ENCODE results near the gene APOBEC3F.
"Not testable (repeated sequence)": the region's sequence is repeated elsewhere in the genome, so short reads cannot be mapped to it uniquely, and the experiment has no call there.

Gene APOBEC3F

DNA sequence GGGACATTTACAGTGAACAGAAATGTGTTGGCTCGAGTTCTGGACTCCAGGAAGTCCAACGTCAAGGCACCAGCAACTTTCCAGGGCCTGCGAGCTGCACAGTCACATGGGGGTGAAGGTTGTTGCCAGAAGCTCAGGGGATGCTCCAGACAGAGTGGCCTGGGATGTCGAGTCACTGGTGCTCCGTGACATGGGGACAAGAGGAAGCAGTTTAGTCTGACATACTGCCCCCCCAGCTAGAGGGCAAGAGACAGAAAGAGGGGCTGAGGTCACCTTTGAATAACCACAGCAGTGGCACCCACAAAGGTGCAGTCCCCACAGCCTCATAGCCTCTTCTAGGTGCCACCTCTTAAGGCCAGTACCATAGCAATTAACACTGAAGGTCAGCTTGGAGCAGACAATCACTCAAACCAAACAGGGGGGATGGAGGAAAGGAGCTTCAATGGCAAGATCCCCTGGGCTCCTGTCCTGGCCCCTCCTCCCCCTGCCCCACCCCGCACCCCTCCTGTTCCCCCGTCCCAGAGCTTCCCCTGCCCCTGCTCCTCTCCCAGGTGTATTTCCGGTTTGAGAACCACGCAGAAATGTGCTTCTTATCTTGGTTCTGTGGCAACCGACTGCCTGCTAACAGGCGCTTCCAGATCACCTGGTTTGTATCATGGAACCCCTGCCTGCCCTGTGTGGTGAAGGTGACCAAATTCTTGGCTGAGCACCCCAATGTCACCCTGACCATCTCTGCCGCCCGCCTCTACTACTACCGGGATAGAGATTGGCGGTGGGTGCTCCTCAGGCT is 15.9 kb upstream of the APOBEC3F start:
- peak; percentile 82 for DNase-seq (ENCODE audit: low read depth, low spot score)
- peak overlapping the region; percentile 32 for H3K4me3 ChIP-seq (ENCODE audit: low read length)

DNA sequence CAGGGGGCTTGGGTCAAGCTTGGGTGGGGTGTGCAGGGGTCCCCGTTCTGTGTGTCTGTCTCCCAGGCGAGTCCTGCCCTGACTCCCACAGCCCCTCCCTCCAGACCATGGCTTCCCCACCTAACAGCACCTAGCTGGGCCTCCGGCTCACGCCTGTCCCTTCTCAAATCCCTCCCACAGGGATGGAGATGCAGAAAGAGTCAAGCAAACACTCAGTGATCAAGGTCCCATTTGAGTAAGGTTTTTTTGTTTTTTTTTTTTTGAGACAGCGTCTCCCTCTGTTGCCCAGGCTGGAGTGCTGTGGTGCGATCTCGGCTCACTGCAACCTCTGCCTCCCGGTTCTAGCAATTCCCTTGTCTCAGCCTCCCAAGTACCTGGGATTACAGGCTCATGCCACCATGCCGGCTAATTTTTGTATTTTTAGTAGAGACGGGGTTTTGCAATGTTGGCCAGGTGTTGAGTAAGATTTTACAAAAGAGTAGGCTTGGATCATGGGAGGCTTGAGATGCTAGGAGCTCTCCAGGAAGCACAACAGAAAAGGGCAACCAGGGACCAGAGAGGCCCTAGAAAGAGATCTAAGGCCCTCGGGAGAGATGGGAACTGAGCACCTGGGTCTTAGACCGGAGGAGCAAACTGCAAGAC is 14.0 kb upstream of the APOBEC3F start:
- DNase-seq (ENCODE audit: low read depth, low spot score), result no peak
- H3K4me3 ChIP-seq (ENCODE audit: low read length), result no peak overlapping the region

DNA sequence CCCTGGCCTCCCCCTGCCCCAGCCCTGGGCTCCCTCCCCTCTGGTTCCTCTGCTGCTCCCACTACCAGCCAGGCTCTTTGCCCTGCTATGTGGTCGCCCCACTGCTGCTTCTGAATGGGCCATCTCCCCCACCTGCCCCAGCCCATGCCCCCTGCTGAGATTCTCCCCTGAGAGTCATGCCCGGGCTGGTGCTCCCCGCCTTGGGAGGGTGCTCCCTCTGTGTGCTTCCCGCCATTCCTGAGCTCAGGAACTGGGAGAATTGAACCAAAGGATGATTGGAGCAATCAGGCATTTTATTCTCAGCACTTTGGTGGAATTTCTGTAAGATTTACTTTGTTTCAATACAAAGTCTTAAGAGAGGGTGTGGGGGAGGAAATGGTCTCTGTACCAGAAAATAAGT is 12.9 kb upstream of the APOBEC3F start:
- no peak for DNase-seq (ENCODE audit: low read depth, low spot score)
- H3K4me3 ChIP-seq (ENCODE audit: low read length), result no peak overlapping the region

DNA sequence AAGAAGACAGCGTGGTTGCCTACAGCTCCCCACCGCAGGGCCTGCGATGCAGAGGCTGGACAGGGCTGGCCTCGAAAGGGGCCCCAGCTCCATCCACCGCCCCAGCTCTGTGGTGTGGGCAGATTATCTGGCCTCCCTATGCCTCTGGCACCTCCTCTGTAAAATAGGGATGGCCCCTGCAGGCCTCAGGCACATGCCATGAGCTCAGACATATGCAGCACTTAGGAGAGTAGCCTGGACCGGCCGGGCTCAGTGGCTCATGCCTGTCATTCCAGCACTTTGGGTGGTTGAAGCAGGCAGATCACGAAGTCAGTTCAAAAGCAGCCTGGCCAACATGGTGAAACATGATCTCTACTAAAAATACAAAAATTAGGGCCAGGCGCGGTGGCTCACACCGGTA is 12.4 kb upstream of the APOBEC3F start:
- no peak for DNase-seq (ENCODE audit: low read depth, low spot score)
- no peak overlapping the region for H3K4me3 ChIP-seq (ENCODE audit: low read length)

DNA sequence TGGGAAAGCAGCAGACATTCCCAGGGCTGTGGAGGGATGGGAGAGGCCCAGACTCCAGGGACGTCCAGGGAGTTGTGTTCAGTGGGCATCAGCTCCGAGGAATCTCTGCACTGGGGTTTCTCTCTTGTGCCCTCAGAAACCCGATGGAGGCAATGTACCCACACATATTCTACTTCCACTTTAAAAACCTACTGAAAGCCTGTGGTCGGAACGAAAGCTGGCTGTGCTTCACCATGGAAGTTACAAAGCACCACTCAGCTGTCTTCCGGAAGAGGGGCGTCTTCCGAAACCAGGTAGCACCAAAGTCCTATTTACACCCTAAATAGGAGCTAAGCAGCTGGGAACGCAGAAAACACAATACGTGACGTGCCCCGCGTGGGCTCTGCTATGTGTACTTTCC is 11.4 kb upstream of the APOBEC3F start:
- no peak for DNase-seq (ENCODE audit: low read depth, low spot score)
- H3K4me3 ChIP-seq (ENCODE audit: low read length), result no peak overlapping the region

DNA sequence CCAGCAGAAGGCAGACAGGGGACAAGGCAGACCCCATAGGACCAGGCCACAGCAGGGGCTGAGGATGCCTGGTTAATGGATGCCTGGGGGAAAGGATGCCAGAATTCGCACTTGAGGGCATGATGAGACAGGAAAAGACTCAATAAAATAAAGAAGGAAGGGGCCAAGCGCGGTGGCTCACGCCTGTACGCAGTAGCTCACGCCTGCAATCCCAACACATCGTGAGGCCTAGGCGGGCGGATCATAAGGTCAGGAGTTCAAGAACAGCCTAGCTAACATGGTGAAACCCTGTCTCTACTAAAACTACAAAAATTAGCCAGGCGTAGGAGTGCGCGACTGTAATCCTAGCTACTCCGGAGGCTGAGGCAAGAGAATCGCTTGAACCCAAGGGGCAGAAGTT is 10.0 kb upstream of the APOBEC3F start:
- no peak overlapping the region for H3K4me3 ChIP-seq (ENCODE audit: low read length)
- DNase-seq (ENCODE audit: low read depth, low spot score), result no peak

DNA sequence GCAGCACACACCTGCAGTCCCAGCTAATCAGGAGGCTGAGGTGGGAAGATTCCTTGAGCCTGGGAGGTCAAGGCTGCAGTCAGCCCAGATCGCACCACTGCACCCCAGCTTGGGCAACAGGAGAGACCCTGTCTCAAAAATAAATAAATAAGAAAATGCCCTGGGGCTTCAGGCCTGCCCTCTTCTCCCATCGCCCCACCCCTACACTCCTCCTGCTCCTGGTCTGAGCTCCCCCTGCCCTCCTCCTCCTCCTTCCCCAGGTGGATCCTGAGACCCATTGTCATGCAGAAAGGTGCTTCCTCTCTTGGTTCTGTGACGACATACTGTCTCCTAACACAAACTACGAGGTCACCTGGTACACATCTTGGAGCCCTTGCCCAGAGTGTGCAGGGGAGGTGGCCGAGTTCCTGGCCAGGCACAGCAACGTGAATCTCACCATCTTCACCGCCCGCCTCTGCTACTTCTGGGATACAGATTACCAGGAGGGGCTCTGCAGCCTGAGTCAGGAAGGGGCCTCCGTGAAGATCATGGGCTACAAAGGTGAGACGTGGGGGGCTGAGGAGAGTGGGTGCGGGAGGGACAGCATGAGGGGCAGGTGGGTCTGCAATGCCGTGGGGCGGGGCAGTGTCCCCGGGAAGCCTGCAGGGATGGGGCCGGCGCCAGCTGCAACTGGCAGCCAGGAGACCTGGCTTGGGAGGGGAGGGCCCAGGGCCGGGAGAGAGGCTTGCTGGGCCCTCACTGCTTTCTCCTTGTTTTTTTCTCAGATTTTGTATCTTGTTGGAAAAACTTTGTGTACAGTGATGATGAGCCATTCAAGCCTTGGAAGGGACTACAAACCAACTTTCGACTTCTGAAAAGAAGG is 9.0 kb upstream of the APOBEC3F start:
- not testable (repeated sequence) for DNase-seq (ENCODE audit: low read depth, low spot score); H3K4me3 ChIP-seq (ENCODE audit: low read length)

DNA sequence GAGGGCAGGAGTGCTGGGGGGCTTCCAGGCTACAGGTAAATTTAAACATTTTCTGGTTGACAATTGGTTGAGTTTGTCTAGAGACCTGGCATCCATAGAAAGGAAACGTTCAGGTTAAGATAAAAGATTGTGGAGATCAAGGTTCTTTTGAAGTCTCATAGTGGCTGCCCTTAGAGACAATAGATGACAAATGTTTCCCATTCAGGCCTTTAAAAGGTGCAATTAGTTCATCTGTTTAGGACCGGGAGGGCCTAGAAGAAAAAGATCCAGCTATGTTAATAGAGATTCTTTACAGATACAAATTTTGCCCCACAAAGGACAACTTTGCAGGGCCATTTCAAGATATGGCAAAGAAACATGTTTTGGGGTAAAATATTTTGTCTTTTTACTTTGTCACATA is 3.6 kb upstream of the APOBEC3F start:
- not testable (repeated sequence) for H3K4me3 ChIP-seq (ENCODE audit: low read length); DNase-seq (ENCODE audit: low read depth, low spot score)

DNA sequence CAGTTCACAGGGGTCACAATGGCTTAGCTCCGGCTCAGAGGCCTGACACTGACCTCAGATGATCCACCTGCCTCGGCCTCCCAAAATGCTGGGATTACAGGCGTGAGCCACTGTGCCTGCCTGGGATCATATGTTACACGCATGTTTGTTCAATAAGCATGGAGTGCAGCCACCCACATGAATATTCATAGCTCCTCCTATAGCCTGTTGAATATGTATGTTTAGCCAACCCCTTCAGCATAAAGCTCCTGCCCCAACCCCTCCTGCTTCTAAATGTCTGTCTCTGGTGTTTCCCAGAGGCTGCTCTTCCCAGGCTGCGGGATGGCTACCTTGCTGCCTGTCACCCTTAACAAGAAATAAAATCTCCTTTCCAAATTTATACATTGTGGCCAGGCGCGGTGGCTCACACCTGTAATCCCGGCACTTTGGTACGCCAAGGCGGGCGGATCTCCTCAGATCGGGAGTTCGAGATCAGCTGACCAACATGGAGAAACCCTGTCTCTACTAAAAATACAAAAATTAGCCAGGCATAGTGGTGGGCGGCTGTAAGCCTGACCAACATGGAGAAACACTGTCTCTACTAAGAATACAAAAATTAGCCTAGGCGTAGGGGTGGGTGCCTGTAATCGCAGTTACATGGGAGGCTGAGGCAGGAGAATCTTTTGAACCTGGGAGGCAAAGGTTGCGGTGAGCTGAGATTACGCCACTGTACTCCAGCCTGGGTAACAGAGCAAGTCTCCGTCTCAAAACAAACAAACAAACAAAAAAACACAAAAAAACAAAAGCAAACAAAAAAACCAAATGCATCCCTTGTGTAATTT is 1.1 kb upstream of the APOBEC3F start:
- H3K4me3 ChIP-seq (ENCODE audit: low read length), result no peak overlapping the region
- DNase-seq (ENCODE audit: low read depth, low spot score), result no peak

DNA sequence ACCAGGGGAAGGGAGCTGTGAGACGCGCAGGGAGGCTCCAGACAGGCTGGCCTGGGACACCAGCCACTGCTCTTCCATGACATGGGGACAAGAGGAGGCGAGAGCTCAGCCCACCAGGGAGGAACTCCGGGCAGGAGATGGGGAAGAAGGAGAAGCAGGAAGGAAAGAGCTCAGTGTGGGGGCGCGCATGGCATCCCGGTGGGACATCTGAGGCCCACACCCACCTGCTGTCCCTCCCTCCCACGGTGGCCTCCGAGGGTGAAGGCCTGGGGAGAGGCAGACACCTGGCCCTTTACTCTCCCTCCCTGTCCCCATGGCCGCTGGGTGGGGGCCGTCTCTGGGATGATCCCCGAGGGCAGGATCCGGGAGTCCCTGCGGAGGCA is 518 bp upstream of the APOBEC3F start:
- peak overlapping the region; percentile 56 for H3K4me3 ChIP-seq (ENCODE audit: low read length)
- DNase-seq (ENCODE audit: low read depth, low spot score), result not testable (repeated sequence)

DNA sequence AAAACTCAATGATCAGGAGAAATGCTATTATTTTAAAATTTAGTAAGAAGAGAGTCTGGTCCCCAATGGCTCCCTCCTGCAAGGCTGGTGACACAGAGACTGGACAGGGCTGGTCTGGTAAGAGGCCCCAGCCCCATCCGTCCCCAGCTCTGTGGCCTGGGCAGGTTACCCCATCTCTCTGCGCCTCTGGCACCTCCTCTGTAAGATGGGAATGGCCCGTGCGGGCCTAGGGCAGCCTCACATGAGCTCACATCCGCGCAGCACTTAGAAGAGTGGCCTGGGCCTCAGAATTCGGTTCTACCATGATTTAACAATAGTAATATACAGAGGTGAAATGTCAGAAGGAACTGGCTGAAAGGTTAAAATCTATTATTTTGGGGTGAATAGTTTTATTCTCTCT is 1.2 kb downstream of the APOBEC3F start:
- no peak for DNase-seq (ENCODE audit: low read depth, low spot score)
- H3K4me3 ChIP-seq (ENCODE audit: low read length), result no peak overlapping the region

DNA sequence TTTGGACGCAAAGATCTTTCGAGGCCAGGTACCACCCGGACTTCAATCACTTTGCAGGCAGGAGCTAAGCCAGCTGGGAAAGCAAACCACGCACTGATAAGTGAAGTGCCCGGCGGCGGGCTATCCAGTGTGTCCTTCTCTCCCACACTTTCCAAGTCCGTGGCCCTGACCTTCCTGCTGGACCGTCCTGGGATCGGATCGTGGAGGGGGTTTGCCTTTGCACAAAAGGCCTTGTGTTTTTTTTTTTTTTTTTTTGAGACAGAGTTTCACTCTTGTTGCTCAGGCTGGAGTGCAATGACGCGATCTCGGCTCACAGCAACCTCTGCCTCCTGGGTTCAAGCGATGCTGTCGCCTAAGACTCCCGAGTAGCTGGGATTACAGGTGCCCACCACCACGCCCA is 2.4 kb downstream of the APOBEC3F start:
- not testable (repeated sequence) for DNase-seq (ENCODE audit: low read depth, low spot score); H3K4me3 ChIP-seq (ENCODE audit: low read length)

DNA sequence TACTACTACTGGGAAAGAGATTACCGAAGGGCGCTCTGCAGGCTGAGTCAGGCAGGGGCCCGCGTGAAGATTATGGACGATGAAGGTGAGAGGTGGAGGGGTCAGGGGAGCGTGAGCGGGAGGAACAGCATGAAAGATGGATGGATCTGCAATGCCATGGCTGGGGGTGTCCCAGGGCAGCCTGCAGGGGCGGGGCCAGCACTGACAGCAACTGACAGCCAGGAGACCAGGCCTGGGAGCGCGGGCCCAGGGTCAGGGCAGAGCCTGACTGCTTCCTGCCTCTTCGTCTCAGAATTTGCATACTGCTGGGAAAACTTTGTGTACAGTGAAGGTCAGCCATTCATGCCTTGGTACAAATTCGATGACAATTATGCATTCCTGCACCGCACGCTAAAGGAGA is 4.5 kb downstream of the APOBEC3F start:
- H3K4me3 ChIP-seq (ENCODE audit: low read length); DNase-seq (ENCODE audit: low read depth, low spot score): not testable (repeated sequence)

DNA sequence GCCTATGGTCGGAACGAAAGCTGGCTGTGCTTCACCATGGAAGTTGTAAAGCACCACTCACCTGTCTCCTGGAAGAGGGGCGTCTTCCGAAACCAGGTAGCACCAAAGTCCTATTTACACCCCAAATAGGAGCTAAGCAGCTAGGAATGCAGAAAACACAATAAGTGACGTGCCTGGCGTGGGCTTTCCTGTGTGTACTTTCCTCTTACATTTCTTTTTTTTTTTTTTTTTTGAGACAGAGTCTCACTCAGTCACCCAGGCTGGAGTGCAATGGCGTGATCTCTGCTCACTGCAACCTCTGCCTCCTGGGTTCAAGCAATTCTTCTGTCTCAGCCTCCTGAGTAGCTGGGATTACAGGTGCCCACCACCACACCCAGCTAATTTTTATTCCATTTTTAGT is 8.8 kb downstream of the APOBEC3F start:
- H3K4me3 ChIP-seq (ENCODE audit: low read length); DNase-seq (ENCODE audit: low read depth, low spot score): not testable (repeated sequence)

DNA sequence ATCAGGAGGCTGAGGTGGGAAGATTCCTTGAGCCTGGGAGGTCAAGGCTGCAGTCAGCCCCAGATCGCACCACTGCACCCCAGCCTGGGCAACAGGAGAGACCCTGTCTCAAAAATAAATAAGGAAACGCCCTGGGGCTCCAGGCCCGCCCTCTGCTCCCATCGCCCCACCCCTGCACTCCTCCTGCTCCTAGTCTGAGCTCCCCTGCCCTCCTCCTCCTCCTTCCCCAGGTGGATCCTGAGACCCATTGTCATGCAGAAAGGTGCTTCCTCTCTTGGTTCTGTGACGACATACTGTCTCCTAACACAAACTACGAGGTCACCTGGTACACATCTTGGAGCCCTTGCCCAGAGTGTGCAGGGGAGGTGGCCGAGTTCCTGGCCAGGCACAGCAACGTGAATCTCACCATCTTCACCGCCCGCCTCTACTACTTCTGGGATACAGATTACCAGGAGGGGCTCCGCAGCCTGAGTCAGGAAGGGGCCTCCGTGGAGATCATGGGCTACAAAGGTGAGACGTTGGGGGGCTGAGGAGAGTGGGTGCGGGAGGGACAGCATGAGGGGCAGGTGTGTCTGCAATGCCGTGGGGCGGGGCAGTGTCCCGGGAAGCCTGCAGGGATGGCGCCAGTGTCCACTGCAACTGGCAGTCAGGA is 11.3 kb downstream of the APOBEC3F start:
- not testable (repeated sequence) for H3K4me3 ChIP-seq (ENCODE audit: low read length); DNase-seq (ENCODE audit: low read depth, low spot score)

DNA sequence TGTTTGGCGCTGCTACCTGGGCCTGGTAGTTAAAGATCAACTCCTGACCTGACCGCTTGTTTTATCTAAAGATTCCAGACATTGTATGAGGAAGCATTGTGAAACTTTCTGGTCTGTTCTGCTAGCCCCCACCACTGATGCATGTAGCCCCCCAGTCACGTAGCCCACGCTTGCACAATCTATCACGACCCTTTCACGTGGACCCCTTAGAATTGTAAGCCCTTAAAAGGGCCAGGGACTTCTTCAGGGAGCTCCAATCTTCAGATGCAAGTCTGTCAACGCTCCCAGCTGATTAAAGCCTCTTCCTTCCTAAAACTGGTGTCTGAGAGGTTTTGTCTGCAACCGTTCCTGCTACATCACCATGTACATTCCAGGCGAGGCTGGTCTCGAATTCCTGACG is 15.0 kb downstream of the APOBEC3F start:
- no peak overlapping the region for H3K4me3 ChIP-seq (ENCODE audit: low read length)
- DNase-seq (ENCODE audit: low read depth, low spot score), result no peak

DNA sequence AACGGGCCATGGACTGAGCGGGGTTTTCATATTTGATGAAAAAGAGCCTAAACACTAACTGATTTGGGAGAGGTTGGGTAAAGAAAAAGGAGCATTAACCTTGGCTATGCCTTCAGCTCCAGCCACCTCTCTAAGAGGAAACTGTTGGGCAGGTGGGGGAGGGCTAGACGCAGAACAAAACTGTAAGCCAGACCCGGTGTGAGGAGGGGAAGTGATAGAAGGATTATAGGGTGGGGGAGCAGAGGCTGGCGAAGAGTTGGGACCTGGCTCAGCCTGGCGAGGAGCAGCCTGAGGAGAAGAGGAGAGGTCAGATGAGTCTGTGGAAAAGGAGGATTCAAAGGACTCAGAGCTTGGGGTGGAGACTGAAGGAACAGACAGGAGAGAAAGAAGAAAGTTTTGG is 20.6 kb downstream of the APOBEC3F start:
- H3K4me3 ChIP-seq (ENCODE audit: low read length); DNase-seq (ENCODE audit: low read depth, low spot score): not testable (repeated sequence)

DNA sequence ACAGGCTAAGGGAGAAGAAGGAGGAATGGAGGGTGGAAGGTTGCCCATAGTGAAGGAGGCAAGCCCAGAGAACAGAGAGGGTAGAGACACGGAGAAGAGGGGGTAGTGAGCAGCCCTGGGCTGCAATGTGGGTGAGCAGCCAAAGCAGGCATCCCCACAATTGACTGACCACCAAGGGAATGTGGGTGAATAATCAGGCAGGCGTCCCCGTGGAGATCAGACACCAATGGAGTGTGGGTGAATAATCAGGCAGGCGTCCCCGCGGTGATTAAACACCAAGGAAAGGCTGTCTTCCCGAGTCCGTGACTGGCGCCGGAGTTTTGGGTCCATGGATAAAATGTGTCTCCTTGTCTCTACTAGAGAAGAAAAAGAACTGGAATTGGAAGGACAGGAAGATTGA is 21.3 kb downstream of the APOBEC3F start:
- DNase-seq (ENCODE audit: low read depth, low spot score); H3K4me3 ChIP-seq (ENCODE audit: low read length): not testable (repeated sequence)

DNA sequence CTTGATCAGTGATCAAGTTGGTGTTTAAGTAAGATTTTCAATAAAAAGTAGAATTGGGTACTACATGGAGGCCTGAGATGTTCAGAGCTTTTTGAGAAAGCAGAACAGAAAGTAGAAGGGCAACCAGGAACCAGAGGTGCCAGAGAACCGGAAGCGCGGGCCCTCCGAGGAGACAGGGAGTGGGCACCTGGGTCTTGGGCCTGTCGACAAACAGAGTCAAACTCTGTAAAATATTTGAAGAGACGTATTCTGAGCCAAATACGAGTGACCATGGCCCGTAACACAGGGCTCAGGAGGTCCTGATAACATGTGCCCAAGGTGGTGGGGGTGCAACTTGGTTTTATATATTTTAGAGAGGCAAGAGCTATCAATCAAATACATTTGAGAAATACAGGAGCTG is 23.2 kb downstream of the APOBEC3F start:
- H3K4me3 ChIP-seq (ENCODE audit: low read length); DNase-seq (ENCODE audit: low read depth, low spot score): not testable (repeated sequence)
